8988T (cell line): ENCODE data around the gene PRPF6.

ENCODE experiments used
- DNase-seq: peaks from one replicate; pipeline ENCODE4 v3.0.0; 2011

The PRPF6 gene

DNA sequence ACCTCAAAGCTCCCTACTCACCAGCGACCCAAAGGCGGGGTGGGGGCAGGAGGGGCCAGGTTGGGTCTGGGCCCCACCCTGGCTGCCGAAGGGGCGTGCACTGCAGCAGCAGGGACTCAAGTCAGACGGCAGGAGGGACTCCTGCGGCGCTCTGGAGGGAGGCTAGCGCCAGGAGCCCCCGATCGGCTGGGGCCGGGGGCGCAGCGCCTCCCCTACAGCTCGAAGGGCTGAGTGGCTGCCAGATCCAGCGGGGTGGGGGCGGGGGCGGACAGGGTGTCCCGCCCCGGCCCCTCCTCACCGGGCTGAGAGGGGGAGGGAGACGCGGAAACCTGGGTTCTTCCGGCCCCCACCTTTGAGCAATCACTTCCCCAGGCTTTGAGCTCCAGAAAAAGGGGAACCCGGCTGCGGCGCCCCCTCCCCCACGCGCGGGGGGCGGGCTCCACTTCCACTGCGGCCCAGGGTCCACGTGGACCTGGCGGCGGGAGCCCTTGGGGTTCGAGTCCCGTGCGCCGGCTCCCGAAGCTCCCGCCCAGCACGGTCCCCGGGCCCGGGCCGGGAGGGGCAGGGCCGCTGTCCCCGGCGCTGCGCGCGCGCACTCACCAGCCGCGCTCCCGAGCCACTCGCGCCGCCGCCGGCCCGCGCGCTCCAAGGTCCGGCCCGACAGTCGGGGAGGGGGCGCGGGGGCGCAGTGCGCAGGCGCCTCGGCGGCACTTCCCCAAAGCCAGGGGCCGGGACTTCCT lies 98.5 kb downstream of the PRPF6 start, which contains the start of gene RGS19:
TSS of gene RGS19 (minus strand) at position 246 of the 740 bp plus-strand sequence. CDS start 2,632 bp downstream, outside the sequence.
- DNase-seq, result peak; percentile 91

DNA sequence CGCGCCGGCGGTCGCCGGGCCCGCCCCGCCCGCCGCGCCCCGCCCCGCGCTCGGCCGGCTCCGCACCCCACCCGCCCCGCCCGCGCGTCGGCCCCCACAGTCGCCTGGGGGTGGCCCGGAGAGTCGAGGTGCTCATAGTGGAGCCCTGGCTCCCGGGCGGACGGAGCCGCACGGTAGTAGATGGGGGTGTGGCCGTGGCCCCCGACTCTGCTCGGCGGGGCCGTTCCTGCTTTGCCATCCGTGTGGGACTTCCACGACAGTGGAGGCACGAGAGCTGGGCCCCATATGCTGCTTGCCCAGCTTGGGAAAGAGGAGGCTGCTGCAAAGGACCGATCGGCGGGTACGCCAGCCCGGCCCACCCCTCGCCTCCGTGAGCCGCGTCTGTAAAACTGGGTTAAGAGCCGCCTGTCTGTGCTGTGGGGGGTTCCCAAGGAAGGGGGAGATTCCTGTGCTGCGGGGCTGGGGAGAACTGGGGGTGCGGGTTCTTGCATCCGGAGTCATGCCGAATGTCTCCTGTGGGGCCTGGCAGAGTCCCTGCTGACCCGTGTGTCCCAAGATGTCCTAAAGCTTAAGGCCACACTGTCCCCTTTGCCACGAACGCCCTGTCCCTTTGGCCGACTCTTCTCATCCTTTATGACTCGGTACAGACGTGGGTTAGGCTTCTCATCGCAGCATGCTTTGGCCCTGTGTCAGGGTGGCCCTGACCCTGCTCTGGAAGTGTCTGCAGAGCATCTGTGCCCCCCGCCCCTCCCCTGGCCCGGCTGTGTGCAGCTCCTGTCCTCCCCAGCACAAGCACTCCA lies 99.3 kb downstream of the PRPF6 start, which contains the start of gene OPRL1:
TSS of gene OPRL1 (plus strand) at position 70 of the 800 bp plus-strand sequence. CDS start 12,639 bp downstream, outside the sequence.
- no peak for DNase-seq

DNA sequence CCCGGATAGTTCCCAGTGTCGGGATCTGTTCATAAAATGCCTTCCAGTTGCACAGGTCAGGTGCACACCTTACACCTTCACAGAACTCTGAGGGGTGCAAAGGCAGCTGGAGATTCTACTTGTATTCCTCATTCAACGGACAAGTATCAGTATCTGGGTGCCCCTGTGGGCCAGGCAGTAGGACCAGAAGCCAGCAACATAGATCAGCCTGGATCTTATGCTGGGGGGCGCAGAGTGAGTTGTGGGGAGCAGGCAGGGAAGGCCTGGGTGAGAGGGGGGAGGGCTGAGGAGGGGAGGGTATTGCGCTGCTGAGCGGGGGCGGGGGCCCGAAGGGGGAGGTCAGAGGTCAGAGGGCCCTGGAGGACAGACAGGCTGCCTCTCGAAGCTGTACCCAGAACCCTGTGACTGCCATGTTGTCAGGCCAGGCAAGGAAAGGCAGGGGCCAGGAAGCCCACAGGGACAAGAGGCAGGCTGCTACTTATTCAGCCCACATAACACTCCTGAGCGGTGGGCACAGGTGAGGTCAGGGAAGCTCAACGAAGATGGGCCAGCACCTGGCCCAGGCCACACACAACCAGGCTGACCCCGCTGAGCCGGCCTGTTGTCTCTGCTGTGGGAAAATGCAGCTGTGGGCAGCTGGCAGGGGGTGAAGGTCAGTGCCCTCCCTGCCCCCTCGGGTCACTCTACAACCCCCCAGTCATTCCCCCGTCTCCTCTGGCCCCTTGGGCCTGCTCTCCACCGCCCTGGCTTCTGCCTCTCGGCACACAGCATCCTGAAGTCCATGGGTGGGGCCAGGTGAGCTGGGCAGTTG lies 100.1 kb downstream of the PRPF6 start:
- DNase-seq, result no peak

DNA sequence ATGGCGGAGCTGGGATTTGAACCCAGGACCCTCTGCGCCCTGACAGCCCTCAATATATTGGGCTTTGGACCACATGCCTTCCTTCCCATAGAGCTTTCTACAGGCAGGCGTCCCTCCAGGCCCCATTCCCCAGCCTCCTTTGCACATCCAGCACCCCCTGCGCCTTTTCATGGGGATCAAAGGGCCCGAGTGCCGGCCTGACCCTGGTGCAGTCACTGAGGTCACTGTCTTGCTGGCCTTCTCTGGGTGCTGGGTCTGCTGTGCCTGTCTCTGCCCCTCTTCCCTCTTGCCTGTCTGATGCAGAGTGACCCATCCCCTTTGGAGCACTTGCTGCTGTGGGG lies 100.7 kb downstream of the PRPF6 start:
- no peak for DNase-seq

DNA sequence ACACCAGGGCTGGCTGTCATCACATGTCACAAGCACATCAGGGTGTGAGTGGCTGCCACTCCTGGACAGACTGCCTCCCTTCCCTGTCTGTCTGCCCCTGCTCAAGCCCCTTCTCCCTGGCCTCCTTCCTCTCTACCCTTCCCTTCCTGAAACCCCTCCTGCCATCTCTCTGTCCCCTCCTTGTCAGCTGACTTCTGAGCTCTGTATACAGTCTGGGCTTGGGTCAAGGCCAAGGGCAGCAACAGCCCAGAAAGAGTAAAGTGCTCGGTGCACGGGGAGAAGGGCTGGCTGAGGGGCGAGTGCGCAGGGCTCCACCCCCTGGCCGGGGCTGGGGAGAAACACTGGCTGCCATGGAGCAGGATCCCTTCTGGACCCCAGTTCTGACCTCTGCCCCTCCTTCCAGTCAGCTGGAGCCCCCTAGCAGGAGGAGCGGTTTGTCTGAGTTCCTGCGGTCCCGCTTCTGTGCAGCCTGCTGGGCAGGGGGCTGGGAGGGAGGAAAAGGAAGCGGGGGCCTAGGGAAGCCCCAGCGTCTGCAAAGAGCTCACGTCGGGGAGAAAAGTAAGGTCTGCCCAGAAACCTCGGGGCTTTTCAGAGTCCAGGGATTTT lies 101.3 kb downstream of the PRPF6 start:
- DNase-seq, result no peak
